CD4-positive, CD25-positive, alpha-beta regulatory T cell (primary cell): ENCODE measurements around the gene GPR62. TPM values are rescaled to one million over a fixed set of nuclear protein-coding genes. Genes with fewer than 3 reads are reported as not detected.

ENCODE experiments used
- ATAC-seq, 2 donors: fragments of 150-1000 bp; cut with Tn5 transposase; one replicate each; pipeline ENCODE4 v1.10.0; 2021; ENCODE audit warnings: low read depth in 2 of 2, moderate number of reproducible peaks in 2 of 2, moderate library complexity in 1 of 2
- DNase-seq, 3 donors: peaks; one replicate each; pipeline versions ENCODE4 v3.0.0 to v3.0.0-alpha.2; 2012 to 2022; ENCODE audit warnings: mixed read lengths in 1 of 3
- H3K27ac ChIP-seq: one replicate; pipeline ENCODE4 v1.7.0; 2013; ENCODE audit warnings: mild to moderate bottlenecking, low read length; ENCODE audit not compliant: insufficient read depth, poor library complexity, severe bottlenecking
- H3K27me3 ChIP-seq: one replicate; pipeline ENCODE4 v1.7.0; 2013; ENCODE audit warnings: low read length; ENCODE audit not compliant: control insufficient read depth, insufficient read depth
- H3K36me3 ChIP-seq: one replicate; pipeline ENCODE4 v1.7.0; 2013; ENCODE audit warnings: mild to moderate bottlenecking, low read length, moderate library complexity; ENCODE audit not compliant: control insufficient read depth, insufficient read depth
- H3K4me1 ChIP-seq: 2 replicates; pipeline ENCODE4 v1.7.0; 2013; ENCODE audit warnings: mild to moderate bottlenecking, low read length; ENCODE audit not compliant: insufficient read depth, control insufficient read depth, poor library complexity, severe bottlenecking
- H3K4me3 ChIP-seq: one replicate; pipeline ENCODE4 v1.7.0; 2013; ENCODE audit warnings: low read depth, mild to moderate bottlenecking, low read length, moderate library complexity
- H3K9me3 ChIP-seq, 2 experiments: 1 replicate in 1 of 2; 2 replicates in 1 of 2; pipeline ENCODE4 v1.7.0; 2013; ENCODE audit warnings: low read length in 2 of 2, mild to moderate bottlenecking in 1 of 2, moderate library complexity in 1 of 2; ENCODE audit not compliant: control insufficient read depth in 2 of 2
- H3K27ac Mint-ChIP-seq, 3 donors: one replicate each; pipeline ENCODE4 v1.8.0; 2020 to 2022; ENCODE audit warnings: mild to moderate bottlenecking in 3 of 3, mixed read lengths in 3 of 3, moderate library complexity in 2 of 3
- H3K27me3 Mint-ChIP-seq: one replicate; pipeline ENCODE4 v1.8.0; 2022; ENCODE audit warnings: mild to moderate bottlenecking, mixed read lengths
- H3K36me3 Mint-ChIP-seq: one replicate; pipeline ENCODE4 v1.8.0; 2020; ENCODE audit warnings: mixed read lengths
- H3K4me1 Mint-ChIP-seq, 4 donors: one replicate each; pipeline ENCODE4 v1.8.0; 2020 to 2022; ENCODE audit warnings: mixed read lengths in 4 of 4, mild to moderate bottlenecking in 1 of 4
- H3K4me3 Mint-ChIP-seq, 4 donors: one replicate each; pipeline ENCODE4 v1.8.0; 2020 to 2022; ENCODE audit warnings: mild to moderate bottlenecking in 4 of 4, mixed read lengths in 4 of 4, moderate library complexity in 3 of 4
- H3K9me3 Mint-ChIP-seq, 7 donors: one replicate each; pipeline ENCODE4 v1.8.0; 2020 to 2022; ENCODE audit warnings: mixed read lengths in 7 of 7, mild to moderate bottlenecking in 3 of 7, moderate library complexity in 2 of 7
- polyA plus RNA-seq, 4 donors: library from polyadenylated mRNA; unstranded; fragments of 300-500 nt; fragmentation: Illumina TruSeq; gene quantifications; one replicate each; pipeline ENCODE4 v1.2.3, GENCODE V29; 2021
- total RNA-seq: library from RNA; stranded (reverse); gene quantifications from one replicate; pipeline ENCODE4 v1.2.3, GENCODE V29; 2022

The GPR62 gene
- total and polyA plus RNA-seq, 5 donors from 2014 or later, result 0.22 TPM; not detected in 4

DNA sequence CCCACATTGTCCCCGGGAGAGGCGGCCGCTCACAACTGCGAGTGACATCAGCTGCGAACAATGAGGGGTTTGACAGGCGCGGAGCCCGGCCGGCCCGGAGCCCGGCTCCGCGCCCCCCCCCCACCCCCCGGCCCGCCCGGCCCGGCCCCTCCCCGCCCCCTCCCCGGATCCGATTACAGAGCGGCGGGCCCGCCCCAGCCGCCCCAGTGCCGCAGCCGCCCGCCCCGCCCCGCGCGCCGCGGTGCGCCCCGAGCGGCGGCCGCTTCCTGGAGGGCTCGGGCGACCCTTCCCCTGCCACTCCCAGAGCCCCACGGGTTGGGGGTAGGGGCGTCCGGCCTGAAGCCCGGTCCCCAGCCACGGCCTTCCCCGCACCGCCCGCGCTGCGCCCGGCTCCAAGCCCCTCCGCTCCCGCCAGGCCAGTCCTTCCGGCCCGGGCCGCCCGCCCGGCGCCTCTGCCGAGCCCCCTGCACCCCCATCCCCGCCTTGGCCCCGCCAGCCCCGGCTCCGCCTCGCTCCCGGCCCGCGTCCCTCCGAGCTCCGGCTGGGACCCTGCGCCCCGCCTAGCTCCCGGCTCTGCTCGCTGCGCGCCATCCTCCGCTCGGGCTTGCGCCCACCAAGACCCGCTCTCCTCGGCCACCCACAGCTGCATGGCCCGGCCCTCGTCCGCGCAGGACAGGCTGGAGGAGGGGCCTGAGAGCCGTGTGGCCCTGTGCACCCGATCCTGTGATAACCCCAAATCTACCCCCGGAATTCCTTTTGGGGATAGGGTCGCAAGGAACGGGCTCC, 12.4 kb downstream of the GPR62 start, which contains the start of gene PCBP4:
Gene PCBP4, minus strand, starts transcription at position 71 of the 786 bp plus-strand sequence. CDS start 6,214 bp downstream, outside the sequence.
- Mint-ChIP-seq H3K36me3 (no peaks in the 10 kb centered on the region), H3K4me1 (peaks cover 0 to 50% (median 14%) of the 10 kb centered on the region in 4 donors), H3K4me3 (peak within 1 kb of the TSS; percentile 86 to 97 (median 90)), H3K27me3 (no peaks in the 10 kb centered on the region), H3K9me3 (no peaks in the 10 kb centered on the region), H3K27ac (peak within 1 kb of the TSS; percentile 71 to 87 (median 77))
- peak; percentile 56 to 59 for ATAC-seq
- Histone ChIP-seq H3K27ac (peak within 1 kb of the TSS; percentile 47), H3K4me1 (peaks cover 24% of the 10 kb centered on the region), H3K27me3 (no peaks in the 10 kb centered on the region), H3K9me3 (no peaks in the 10 kb centered on the region), H3K36me3 (no peaks in the 10 kb centered on the region), H3K4me3 (peak within 1 kb of the TSS; percentile 59)
- peak; percentile 31 to 43 (median 35) for DNase-seq

- H3K27me3 Mint-ChIP-seq, result no peaks in the 10 kb centered on the region
- Histone ChIP-seq H3K36me3 (no peaks in the 10 kb centered on the region), H3K27me3 (no peaks in the 10 kb centered on the region), H3K27ac (peak overlapping the region; percentile 47), H3K9me3 (no peaks in the 10 kb centered on the region), H3K4me3 (no peak overlapping the region), H3K4me1 (peaks cover 26% of the 10 kb centered on the region)
- no peak for ATAC-seq
- peak overlapping the region; percentile 84 to 97 (median 90) for H3K4me3 Mint-ChIP-seq
- H3K27ac Mint-ChIP-seq, result peak overlapping the region; percentile 37 to 87 (median 71)
- no peak for DNase-seq
- H3K9me3 Mint-ChIP-seq, result no peaks in the 10 kb centered on the region
- no peaks in the 10 kb centered on the region for H3K36me3 Mint-ChIP-seq
- peaks cover 0 to 51% (median 14%) of the 10 kb centered on the region in 4 donors for H3K4me1 Mint-ChIP-seq
Observed at GRCh38 chr3:51968170-51968775, 13.1 kb downstream of the GPR62 start.

DNA sequence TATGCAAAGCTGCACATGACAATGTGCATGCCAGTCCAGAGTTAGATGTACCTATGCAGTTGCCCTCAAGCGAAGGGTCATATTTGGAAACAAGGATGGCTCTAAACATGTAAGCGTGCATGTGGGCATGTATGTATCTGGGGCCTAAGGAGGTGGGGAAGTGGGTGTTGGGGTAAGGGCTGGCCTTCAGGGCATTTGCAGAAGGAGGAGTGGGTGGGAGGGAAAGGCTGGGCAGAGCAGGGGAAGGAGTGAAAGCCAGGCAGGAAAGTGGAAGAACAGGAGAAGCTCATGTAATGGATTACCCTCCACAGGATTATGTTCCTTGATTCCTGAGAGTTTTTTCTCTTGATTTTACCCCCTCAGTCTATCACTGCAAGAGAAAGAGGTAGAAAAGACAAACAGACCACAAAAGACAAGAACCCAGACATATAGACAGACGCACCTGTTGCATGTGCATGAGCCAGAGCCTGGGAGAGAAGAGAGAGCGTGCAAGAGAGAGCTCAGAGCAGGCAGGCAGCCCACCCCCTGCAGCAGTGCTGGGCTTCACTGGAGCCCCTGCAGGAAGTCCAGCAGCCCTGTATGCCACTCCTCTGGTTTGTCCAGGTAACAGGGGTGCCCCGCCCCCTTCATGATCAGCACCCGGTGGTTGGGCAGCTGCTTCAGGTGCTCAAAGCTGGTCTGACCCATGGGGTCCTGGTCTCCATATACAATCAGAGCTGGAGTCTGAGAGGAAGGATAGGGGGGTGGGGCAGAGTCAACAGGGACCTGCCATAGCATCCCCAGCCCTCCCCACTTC, 13.9 kb downstream of the GPR62 start:
- H3K27ac ChIP-seq, result no peak overlapping the region
- no peaks in the 10 kb centered on the region for H3K27me3 ChIP-seq
- Mint-ChIP-seq H3K9me3 (no peaks in the 10 kb centered on the region), H3K4me1 (peaks cover 3 to 56% (median 20%) of the 10 kb centered on the region in 4 donors), H3K27me3 (peaks cover 2% of the 10 kb centered on the region), H3K36me3 (no peaks in the 10 kb centered on the region), H3K4me3 (peak overlapping the region; percentile 66 to 97 (median 88)), H3K27ac (peak overlapping the region; percentile 34 to 38 (median 37))
- no peaks in the 10 kb centered on the region for H3K36me3 ChIP-seq
- ATAC-seq, result no peak
- DNase-seq, result no peak
- H3K4me3 ChIP-seq, result no peak overlapping the region
- H3K4me1 ChIP-seq, result peaks cover 32% of the 10 kb centered on the region
- no peaks in the 10 kb centered on the region for H3K9me3 ChIP-seq

GRCh38 chr3:51969841-51970240, 14.7 kb downstream of the GPR62 start:
- H3K4me1 Mint-ChIP-seq, result peaks cover 4 to 57% (median 24%) of the 10 kb centered on the region in 4 donors
- no peaks in the 10 kb centered on the region for H3K36me3 Mint-ChIP-seq
- H3K4me3 Mint-ChIP-seq, result peak overlapping the region in 2 of 4 donors; percentile 54 to 97
- H3K27ac Mint-ChIP-seq, result no peak overlapping the region
- H3K4me1 ChIP-seq, result peaks cover 40% of the 10 kb centered on the region
- no peak for DNase-seq
- H3K27me3 Mint-ChIP-seq, result peaks cover 6% of the 10 kb centered on the region
- no peaks in the 10 kb centered on the region for H3K27me3 ChIP-seq
- H3K27ac ChIP-seq, result no peak overlapping the region
- H3K9me3 ChIP-seq, result no peaks in the 10 kb centered on the region
- no peaks in the 10 kb centered on the region for H3K36me3 ChIP-seq
- ATAC-seq, result no peak
- H3K9me3 Mint-ChIP-seq, result no peaks in the 10 kb centered on the region
- no peak overlapping the region for H3K4me3 ChIP-seq

DNA sequence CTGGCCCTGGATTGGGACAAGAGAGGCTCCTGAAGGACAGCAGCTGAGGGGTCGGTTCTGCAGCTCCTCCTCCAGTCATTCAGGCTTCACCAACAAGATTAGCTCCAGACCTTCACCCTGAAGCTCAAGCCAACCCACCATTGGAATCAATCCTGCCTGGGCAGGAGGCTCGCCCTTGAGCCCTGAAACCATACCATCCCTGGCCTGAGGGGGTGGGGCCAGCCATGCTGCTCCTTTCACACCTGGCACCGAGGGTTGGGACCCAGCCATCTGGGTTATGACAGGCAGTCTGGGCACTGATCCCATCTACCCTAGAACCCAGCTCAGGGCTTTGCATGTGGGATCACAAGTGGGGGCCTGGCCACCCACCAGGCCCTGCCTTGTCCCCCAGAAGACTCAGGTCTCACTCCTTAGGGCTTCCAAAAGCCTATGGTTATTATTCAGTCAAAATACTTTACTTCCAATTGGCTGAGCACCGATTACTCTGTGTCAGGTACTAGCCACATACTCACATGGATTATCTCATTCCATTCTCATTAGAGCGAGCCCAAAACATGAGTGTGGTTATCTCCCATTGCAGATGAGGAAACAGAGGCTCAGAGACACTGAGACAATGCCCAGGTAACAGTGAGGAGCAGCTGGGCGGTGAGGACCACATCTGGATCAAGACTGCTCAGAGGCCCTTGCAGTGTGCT, 15.6 kb downstream of the GPR62 start:
- Histone ChIP-seq H3K4me3 (no peak overlapping the region), H3K27me3 (no peaks in the 10 kb centered on the region), H3K36me3 (no peaks in the 10 kb centered on the region), H3K4me1 (peaks cover 43% of the 10 kb centered on the region), H3K27ac (no peak overlapping the region), H3K9me3 (no peaks in the 10 kb centered on the region)
- Mint-ChIP-seq H3K4me1 (peaks cover 7 to 54% (median 20%) of the 10 kb centered on the region in 4 donors), H3K36me3 (no peaks in the 10 kb centered on the region), H3K4me3 (peak overlapping the region in 2 of 4 donors; percentile 84 to 97), H3K9me3 (no peaks in the 10 kb centered on the region), H3K27ac (peak overlapping the region in 1 of 3 donors; percentile 74), H3K27me3 (peaks cover 6% of the 10 kb centered on the region)
- DNase-seq, result no peak
- ATAC-seq, result no peak

DNA sequence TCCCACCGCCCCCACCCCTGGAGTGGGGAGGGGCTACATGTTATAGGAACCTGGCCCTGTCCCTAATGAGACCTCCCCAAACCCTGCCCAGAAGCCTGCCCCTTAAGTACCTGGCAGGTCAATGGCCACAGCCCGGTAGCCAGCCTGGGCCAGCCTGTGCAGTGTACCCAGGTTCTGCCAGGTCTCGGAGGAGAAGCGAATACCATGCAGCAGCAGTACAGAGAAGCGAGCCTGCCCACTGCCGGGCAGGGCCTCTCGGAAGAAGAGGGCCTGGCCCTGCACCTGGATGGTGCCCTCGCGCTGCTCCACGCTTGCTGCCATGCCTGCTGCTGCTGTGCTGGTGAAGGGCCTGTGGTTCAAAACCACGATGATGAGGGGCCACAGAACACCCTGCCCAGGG, 16.2 kb downstream of the GPR62 start:
- H3K27ac Mint-ChIP-seq, result peak overlapping the region in 2 of 3 donors; percentile 11 to 74
- Histone ChIP-seq H3K9me3 (no peaks in the 10 kb centered on the region), H3K36me3 (no peaks in the 10 kb centered on the region), H3K4me3 (no peak overlapping the region), H3K4me1 (peaks cover 42% of the 10 kb centered on the region), H3K27me3 (no peaks in the 10 kb centered on the region), H3K27ac (no peak overlapping the region)
- no peak for DNase-seq
- peaks cover 6% of the 10 kb centered on the region for H3K27me3 Mint-ChIP-seq
- H3K36me3 Mint-ChIP-seq, result no peaks in the 10 kb centered on the region
- H3K4me1 Mint-ChIP-seq, result peaks cover 7 to 54% (median 20%) of the 10 kb centered on the region in 4 donors
- H3K9me3 Mint-ChIP-seq, result no peaks in the 10 kb centered on the region
- ATAC-seq, result no peak
- peak overlapping the region; percentile 38 to 97 (median 76) for H3K4me3 Mint-ChIP-seq
